Body of pancreas (tissue), 4 donors: Measurements from ENCODE around the gene NPAS2. TPM values are rescaled to one million over a fixed set of nuclear protein-coding genes. Genes with fewer than 3 reads are reported as not detected.

ENCODE experiments used
- ATAC-seq: fragments of 150-250 bp; one replicate; pipeline ENCODE4 v1.9.1; 2016
- DNase-seq, 4 donors: peaks; one replicate each; pipeline ENCODE4 v3.0.0-alpha.2; 2019
- H3K27ac ChIP-seq, 4 donors: fragments of 200-600 bp; sonication (generic); 1 replicate in 3 of 4; 2 replicates in 1 of 4; pipeline versions ENCODE4 v1.5.1 to v1.6.1; 2016 to 2019; ENCODE audit warnings: mild to moderate bottlenecking in 1 of 4, mixed read lengths in 1 of 4, moderate library complexity in 1 of 4
- H3K27me3 ChIP-seq, 2 donors: fragments of 200-600 bp; sonication (generic); one replicate each; pipeline ENCODE4 v1.6.0; 2016; ENCODE audit warnings: mild to moderate bottlenecking in 1 of 2
- H3K36me3 ChIP-seq, 2 donors: fragments of 200-600 bp; sonication (generic); replicated peaks in 1 of 2; 2 replicates each; pipeline ENCODE4 v1.5.1; 2016; ENCODE audit warnings: low read depth in 2 of 2; ENCODE audit not compliant: insufficient read depth in 1 of 2
- H3K4me1 ChIP-seq: fragments of 200-600 bp; sonication (generic); one replicate; pipeline ENCODE4 v1.6.0; 2016
- H3K4me3 ChIP-seq, 2 donors: fragments of 200-600 bp; sonication (generic); 1 replicate in 1 of 2; 2 replicates in 1 of 2; pipeline ENCODE4 v1.5.1; 2016 to 2019
- H3K9me3 ChIP-seq, 3 donors: fragments of 200-600 bp; sonication (generic); 1 replicate in 2 of 3; 2 replicates in 1 of 3; pipeline ENCODE4 v1.5.1; 2016
- POLR2A ChIP-seq, 3 donors: fragments of 450-650 bp; IDR thresholded peaks; one replicate each; pipeline ENCODE4 v1.6.1; 2016; ENCODE audit warnings: antibody characterized with exemption in 3 of 3, mild to moderate bottlenecking in 2 of 3
- WGBS, 2 donors: methylation state at CpG; one replicate each; pipeline ENCODE4 v1.1.5; 2017; 5-methylcytosine and 5-hydroxymethylcytosine counted together
- intact Hi-C: fragments of 100-400 bp; cut with DNase I; formaldehyde crosslinking; loops from one replicate; pipeline ENCODE4 v1.15.1; 2023
- total RNA-seq, 2 donors: library from RNA; depleted of rRNA; stranded (reverse); fragments of >200 nt; gene quantifications; one replicate each; pipeline ENCODE4 v1.1.0, GENCODE V29; 2016
- TF ChIP-seq, protein P1 (sequence below), 7 experiments: fragments of 450-650 bp in 4 of 7; fragments of 200-600 bp in 3 of 7; sonication (generic) in 3 of 7; IDR thresholded peaks; one replicate each; pipeline ENCODE4 v1.5.1; 2016 to 2019; ENCODE audit warnings: antibody characterized with exemption in 7 of 7

NPAS2 gene
- total RNA-seq, 2 donors from 2014 or later = 32.7 to 51.7 TPM

DNA sequence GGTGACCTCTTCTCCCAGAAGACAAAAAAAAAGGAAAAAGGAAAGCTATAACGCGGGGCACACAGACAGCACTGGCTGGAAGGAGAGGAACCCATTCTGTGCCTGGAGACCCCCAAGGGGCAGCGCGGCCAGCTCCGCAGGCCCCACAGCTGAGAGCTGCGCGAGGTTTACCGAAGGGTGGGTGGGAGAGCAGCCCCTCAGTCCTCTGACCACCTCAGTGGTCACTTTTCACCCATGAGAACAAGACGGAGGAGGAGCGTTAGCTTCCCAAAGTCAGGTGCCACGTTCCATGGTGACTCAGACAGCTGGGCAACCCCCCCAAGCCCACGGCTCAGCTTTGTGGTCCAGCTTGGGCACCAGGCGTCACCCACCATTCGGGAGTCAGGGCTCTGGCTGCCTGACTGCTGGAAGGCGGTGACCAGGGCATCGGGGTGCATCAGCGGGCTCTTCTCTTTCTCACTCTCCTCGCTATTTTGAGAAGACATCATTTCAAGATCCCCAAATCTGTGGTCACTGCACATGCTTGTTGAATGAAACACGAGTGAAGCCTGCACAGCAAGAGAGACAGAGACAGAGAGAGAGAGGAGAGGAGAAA is 217.3 kb downstream of the NPAS2 start:
- 88 to 91% methylated on average over 19 of the region's 19 CpGs for WGBS, 2 donors

DNA sequence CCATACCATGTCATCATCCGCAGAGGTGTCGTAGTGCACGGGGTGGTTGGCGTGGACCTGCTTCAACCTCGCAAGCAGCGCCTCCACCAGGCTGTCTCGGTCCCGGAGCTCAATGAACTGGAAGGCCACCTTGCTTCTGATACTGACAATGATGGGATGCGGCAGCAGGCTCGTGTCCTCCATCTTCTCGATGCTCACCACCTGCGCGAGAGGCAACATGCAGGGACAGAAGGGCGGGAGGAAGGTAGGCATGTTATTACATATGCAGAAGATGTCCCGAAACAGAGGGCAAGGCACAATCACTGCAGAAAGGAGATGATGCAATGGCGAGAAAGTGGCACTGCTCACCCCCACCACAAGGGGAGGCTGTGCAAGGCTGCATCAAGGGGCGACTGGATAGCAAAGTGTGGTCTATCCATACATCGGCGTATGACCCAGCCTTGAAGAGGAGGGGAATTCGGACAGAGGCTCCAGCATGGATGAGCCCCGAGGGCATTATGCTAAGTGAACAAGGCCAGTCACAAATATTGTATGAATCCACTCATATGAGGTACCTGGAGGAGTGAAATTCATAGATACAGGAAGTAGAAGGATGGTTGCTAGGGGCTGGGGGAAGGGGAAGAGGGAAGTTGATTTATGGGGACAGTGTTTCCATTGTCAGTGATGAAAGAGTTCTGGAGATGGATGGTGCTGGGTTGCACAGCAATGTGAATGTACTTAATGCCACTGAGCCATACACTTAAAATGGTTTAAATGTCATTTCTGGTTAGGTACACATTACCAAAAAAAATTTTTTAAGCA is 218.7 kb downstream of the NPAS2 start:
- 80 to 88% methylated on average over 19 to 21 of the region's 21 CpGs for WGBS, 2 donors
- no peak overlapping the region for H3K27ac ChIP-seq
- intact Hi-C loops = loop anchor here (10.0 kb wide), 2 partner anchors 116 to 166 kb away; partner anchors contain the start of gene TBC1D8
- DNase-seq = peak in 2 of 4 donors; percentile 18 to 30
- ATAC-seq = no peak
- H3K9me3 ChIP-seq = no peaks in the 10 kb centered on the region
- H3K4me3 ChIP-seq = no peak overlapping the region
- TF ChIP-seq, protein P1, sequence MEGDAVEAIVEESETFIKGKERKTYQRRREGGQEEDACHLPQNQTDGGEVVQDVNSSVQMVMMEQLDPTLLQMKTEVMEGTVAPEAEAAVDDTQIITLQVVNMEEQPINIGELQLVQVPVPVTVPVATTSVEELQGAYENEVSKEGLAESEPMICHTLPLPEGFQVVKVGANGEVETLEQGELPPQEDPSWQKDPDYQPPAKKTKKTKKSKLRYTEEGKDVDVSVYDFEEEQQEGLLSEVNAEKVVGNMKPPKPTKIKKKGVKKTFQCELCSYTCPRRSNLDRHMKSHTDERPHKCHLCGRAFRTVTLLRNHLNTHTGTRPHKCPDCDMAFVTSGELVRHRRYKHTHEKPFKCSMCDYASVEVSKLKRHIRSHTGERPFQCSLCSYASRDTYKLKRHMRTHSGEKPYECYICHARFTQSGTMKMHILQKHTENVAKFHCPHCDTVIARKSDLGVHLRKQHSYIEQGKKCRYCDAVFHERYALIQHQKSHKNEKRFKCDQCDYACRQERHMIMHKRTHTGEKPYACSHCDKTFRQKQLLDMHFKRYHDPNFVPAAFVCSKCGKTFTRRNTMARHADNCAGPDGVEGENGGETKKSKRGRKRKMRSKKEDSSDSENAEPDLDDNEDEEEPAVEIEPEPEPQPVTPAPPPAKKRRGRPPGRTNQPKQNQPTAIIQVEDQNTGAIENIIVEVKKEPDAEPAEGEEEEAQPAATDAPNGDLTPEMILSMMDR (IDR thresholded peaks at IDR 0.05) = peak in 5 of 7 experiments; percentile 23 to 59 (median 51)
- no peak for TF ChIP-seq POLR2A (IDR thresholded peaks at IDR 0.05)
- H3K36me3 ChIP-seq = peaks cover 0 to 26% of the 10 kb centered on the region in 2 donors
- H3K4me1 ChIP-seq = no peaks in the 10 kb centered on the region
- H3K27me3 ChIP-seq = no peaks in the 10 kb centered on the region

More for the DNA sequence above, 217.3 kb downstream of the NPAS2 start:
- intact Hi-C loops = loop anchor here (10.0 kb wide), 2 partner anchors 118 to 168 kb away; partner anchors contain the start of gene TBC1D8
- TF ChIP-seq, protein P1 (IDR thresholded peaks at IDR 0.05) = no peak
- no peak for TF ChIP-seq POLR2A (IDR thresholded peaks at IDR 0.05)
- peaks cover 0 to 38% of the 10 kb centered on the region in 2 donors for H3K36me3 ChIP-seq
- peak in 1 of 4 donors; percentile 5 for DNase-seq
- no peak overlapping the region for H3K4me3 ChIP-seq
- ATAC-seq = no peak
- H3K4me1 ChIP-seq = no peaks in the 10 kb centered on the region
- no peaks in the 10 kb centered on the region for H3K27me3 ChIP-seq
- H3K9me3 ChIP-seq = no peaks in the 10 kb centered on the region
- H3K27ac ChIP-seq = no peak overlapping the region

DNA sequence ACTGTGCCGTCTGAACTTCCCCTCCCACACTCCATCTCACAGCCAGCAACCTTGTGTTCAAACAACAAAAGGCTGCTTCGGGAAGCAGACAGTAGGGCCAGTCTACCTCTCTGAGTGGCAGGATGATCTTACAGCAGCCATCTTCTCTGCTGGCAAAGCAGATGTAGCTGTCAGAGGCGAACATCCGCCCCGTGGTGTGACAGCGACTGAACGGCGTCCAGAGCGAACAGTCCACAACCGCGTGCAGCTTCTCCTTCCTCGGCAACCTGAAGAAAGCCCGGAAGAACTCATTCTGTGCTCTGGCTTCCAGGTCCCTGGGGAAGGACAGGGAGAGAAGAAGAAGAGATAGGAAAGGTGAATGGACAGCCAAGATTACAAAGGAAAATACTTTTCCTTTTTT is 220.1 kb downstream of the NPAS2 start:
- peaks cover 0 to 18% of the 10 kb centered on the region in 2 donors for H3K36me3 ChIP-seq
- ATAC-seq = no peak
- H3K4me1 ChIP-seq = no peaks in the 10 kb centered on the region
- TF ChIP-seq, protein P1 (IDR thresholded peaks at IDR 0.05) = no peak
- no peak for TF ChIP-seq POLR2A (IDR thresholded peaks at IDR 0.05)
- H3K27me3 ChIP-seq = no peaks in the 10 kb centered on the region
- no peak overlapping the region for H3K27ac ChIP-seq
- no peaks in the 10 kb centered on the region for H3K9me3 ChIP-seq
- 89% methylated on average over 13 of the region's 13 CpGs for WGBS, 2 donors
- DNase-seq = peak in 1 of 4 donors; percentile 2
- intact Hi-C loops = no loop called here
- H3K4me3 ChIP-seq = no peak overlapping the region

DNA sequence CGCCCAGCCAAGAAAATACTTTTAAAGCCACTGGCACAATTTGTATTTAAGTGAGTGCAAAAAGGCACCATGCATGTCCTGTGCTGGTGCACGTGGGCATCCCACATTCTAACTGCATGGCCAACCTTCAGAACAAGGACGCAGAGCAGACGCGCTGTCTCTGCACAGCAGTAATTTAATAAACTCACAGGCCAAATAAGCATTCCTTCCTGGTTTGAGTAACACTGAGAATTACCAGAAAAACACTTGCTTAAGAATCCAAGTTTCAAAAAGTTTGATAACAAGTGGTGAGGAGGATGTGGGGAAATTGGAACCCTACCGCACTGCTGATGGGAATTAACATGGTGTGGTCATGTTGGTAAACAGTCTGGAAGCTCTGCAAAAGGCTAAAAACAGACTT is 220.8 kb downstream of the NPAS2 start:
- peak in 1 of 4 donors; percentile 4 for DNase-seq
- Histone ChIP-seq H3K27ac (no peak overlapping the region), H3K27me3 (no peaks in the 10 kb centered on the region), H3K9me3 (no peaks in the 10 kb centered on the region), H3K4me3 (no peak overlapping the region), H3K4me1 (no peaks in the 10 kb centered on the region), H3K36me3 (peaks cover 0 to 11% of the 10 kb centered on the region in 2 donors)
- no peak for TF ChIP-seq POLR2A (IDR thresholded peaks at IDR 0.05)
- TF ChIP-seq, protein P1 (IDR thresholded peaks at IDR 0.05) = no peak
- WGBS, 2 donors = 79 to 92% methylated on average over 6 of the region's 6 CpGs
- intact Hi-C loops = no loop called here
- no peak for ATAC-seq
